Breast epithelium (tissue), 4 donors: ENCODE results near the gene CHCHD4. TPM values are rescaled to one million over a fixed set of nuclear protein-coding genes. Genes with fewer than 3 reads are reported as not detected.
"Not testable (repeated sequence)": the region's sequence is repeated elsewhere in the genome, so short reads cannot be mapped to it uniquely, and the experiment has no call there.

Experiments used
- DNase-seq, 2 donors: peaks; one replicate each; pipeline ENCODE4 v3.0.0-alpha.2; 2019; ENCODE audit warnings: low spot score in 2 of 2
- H3K27ac ChIP-seq, 2 donors: fragments of 200-600 bp; sonication (generic) in 1 of 2; one replicate each; pipeline ENCODE4 v1.5.1; 2016 to 2019; ENCODE audit warnings: mild to moderate bottlenecking in 1 of 2
- H3K27me3 ChIP-seq, 2 donors: fragments of 200-600 bp; sonication (generic) in 1 of 2; one replicate each; pipeline versions ENCODE4 v1.5.1 to v1.6.0; 2017 to 2019; ENCODE audit warnings: control low read depth in 1 of 2, mild to moderate bottlenecking in 1 of 2
- H3K36me3 ChIP-seq: fragments of 200-600 bp; one replicate; pipeline ENCODE4 v1.5.1; 2019
- H3K4me1 ChIP-seq, 2 donors: fragments of 200-600 bp; sonication (generic); one replicate each; pipeline ENCODE4 v1.5.1; 2016 to 2019; ENCODE audit warnings: control low read depth in 1 of 2
- H3K4me3 ChIP-seq, 3 donors: fragments of 200-600 bp; sonication (generic); 1 replicate in 2 of 3; 2 replicates in 1 of 3; pipeline ENCODE4 v1.5.1; 2016 to 2019; ENCODE audit warnings: mild to moderate bottlenecking in 3 of 3, moderate library complexity in 2 of 3
- H3K9me3 ChIP-seq, 2 donors: fragments of 200-600 bp; sonication (generic) in 1 of 2; one replicate each; pipeline ENCODE4 v1.5.1; 2016 to 2019; ENCODE audit warnings: control low read depth in 1 of 2
- CTCF ChIP-seq, 3 donors: fragments of 450-650 bp; IDR thresholded peaks; one replicate each; pipeline ENCODE4 v1.5.1; 2016 to 2017; ENCODE audit warnings: antibody characterized with exemption in 3 of 3, mild to moderate bottlenecking in 3 of 3, moderate library complexity in 3 of 3
- POLR2A ChIP-seq: fragments of 450-650 bp; IDR thresholded peaks from one replicate; pipeline ENCODE4 v1.6.1; 2016; ENCODE audit warnings: antibody characterized with exemption, mild to moderate bottlenecking, moderate library complexity
- POLR2AphosphoS5 ChIP-seq, 3 donors: sonication (generic); formaldehyde crosslinking; IDR thresholded peaks; one replicate each; pipeline ENCODE4 v1.6.1; 2017; ENCODE audit warnings: antibody characterized with exemption in 3 of 3
- intact Hi-C: fragments of 100-400 bp; cut with DNase I; formaldehyde crosslinking; loops from one replicate; pipeline ENCODE4 v1.15.1; 2023; ENCODE audit warnings: low total_unique reads
- total RNA-seq, 3 donors: library from RNA; depleted of rRNA; stranded (reverse); fragments of >200 nt; gene quantifications; one replicate each; pipeline ENCODE4 v1.1.0, GENCODE V29; 2016

The CHCHD4 gene
- total RNA-seq, 3 donors from 2014 or later: 15.1 to 19.9 (median 17.9) TPM

- Histone ChIP-seq H3K4me3 (no peak overlapping the region), H3K36me3 (peaks cover 6% of the 10 kb centered on the region), H3K9me3 (no peaks in the 10 kb centered on the region), H3K27ac (no peak overlapping the region), H3K4me1 (no peaks in the 10 kb centered on the region), H3K27me3 (no peaks in the 10 kb centered on the region)
- no peak for DNase-seq
- no peak for TF ChIP-seq POLR2AphosphoS5 (IDR thresholded peaks at IDR 0.05)
- intact Hi-C loops: no loop called here
Observed at GRCh38 chr3:14113965-14114635, 10.6 kb downstream of the CHCHD4 start.

- Histone ChIP-seq H3K27ac (no peak overlapping the region), H3K4me3 (no peak overlapping the region), H3K27me3 (no peaks in the 10 kb centered on the region), H3K4me1 (no peaks in the 10 kb centered on the region), H3K36me3 (peaks cover 6% of the 10 kb centered on the region), H3K9me3 (no peaks in the 10 kb centered on the region)
- no peak for DNase-seq
- intact Hi-C loops: no loop called here
- no peak for TF ChIP-seq POLR2AphosphoS5 (IDR thresholded peaks at IDR 0.05)
- no peak for TF ChIP-seq CTCF (IDR thresholded peaks at IDR 0.05)
- no peak for TF ChIP-seq POLR2A
Observed at GRCh38 chr3:14110699-14111098, 14.0 kb downstream of the CHCHD4 start.

- H3K27me3 ChIP-seq, H3K4me3 ChIP-seq, H3K9me3 ChIP-seq, H3K27ac ChIP-seq, H3K4me1 ChIP-seq, DNase-seq, intact Hi-C loops, H3K36me3 ChIP-seq: not testable (repeated sequence)
Observed at GRCh38 chr3:14109821-14110220, 14.8 kb downstream of the CHCHD4 start.

GRCh38 chr3:14097616-14098391 is 26.9 kb downstream of the CHCHD4 start:
- TF ChIP-seq CTCF (IDR thresholded peaks at IDR 0.05): no peak
- TF ChIP-seq POLR2A: no peak
- TF ChIP-seq POLR2AphosphoS5 (IDR thresholded peaks at IDR 0.05): no peak
- intact Hi-C loops: no loop called here
- no peak overlapping the region for H3K27ac ChIP-seq
- no peaks in the 10 kb centered on the region for H3K27me3 ChIP-seq
- no peak for DNase-seq
- no peaks in the 10 kb centered on the region for H3K9me3 ChIP-seq
- no peak overlapping the region for H3K4me3 ChIP-seq
- no peaks in the 10 kb centered on the region for H3K36me3 ChIP-seq
- H3K4me1 ChIP-seq: no peaks in the 10 kb centered on the region

DNA sequence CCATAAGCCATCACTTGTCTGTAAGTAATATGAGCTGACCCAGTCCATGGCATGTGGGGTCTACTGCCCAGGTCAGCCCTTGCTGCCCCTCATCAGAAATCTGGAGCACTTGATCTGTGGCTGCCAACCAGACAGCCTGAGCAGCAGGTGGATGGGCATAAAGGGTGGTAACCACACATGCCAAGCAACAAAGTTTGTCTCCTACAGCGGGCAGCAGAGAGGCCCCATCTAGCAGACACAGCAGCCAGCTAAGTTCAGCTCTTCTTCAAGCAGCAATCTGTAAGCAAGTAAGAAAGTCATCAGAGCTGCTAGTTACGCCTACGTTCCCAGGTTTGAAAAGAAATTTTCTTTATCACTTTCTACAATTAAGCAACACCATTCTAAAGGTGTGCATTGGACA is 27.9 kb downstream of the CHCHD4 start:
- no peak overlapping the region for H3K4me3 ChIP-seq
- no peaks in the 10 kb centered on the region for H3K36me3 ChIP-seq
- no peak for DNase-seq
- intact Hi-C loops: no loop called here
- no peak overlapping the region for H3K27ac ChIP-seq
- TF ChIP-seq CTCF (IDR thresholded peaks at IDR 0.05): no peak
- TF ChIP-seq POLR2AphosphoS5 (IDR thresholded peaks at IDR 0.05): no peak
- TF ChIP-seq POLR2A: no peak
- H3K9me3 ChIP-seq: no peaks in the 10 kb centered on the region
- no peaks in the 10 kb centered on the region for H3K27me3 ChIP-seq
- no peaks in the 10 kb centered on the region for H3K4me1 ChIP-seq

- intact Hi-C loops: no loop called here
- Histone ChIP-seq H3K4me3 (no peak overlapping the region), H3K36me3 (no peaks in the 10 kb centered on the region), H3K4me1 (no peaks in the 10 kb centered on the region), H3K27ac (no peak overlapping the region), H3K9me3 (no peaks in the 10 kb centered on the region), H3K27me3 (no peaks in the 10 kb centered on the region)
- TF ChIP-seq POLR2AphosphoS5 (IDR thresholded peaks at IDR 0.05): no peak
- no peak for TF ChIP-seq CTCF (IDR thresholded peaks at IDR 0.05)
- no peak for TF ChIP-seq POLR2A
- no peak for DNase-seq
Observed at GRCh38 chr3:14093831-14094230, 30.8 kb downstream of the CHCHD4 start.
